Caco-2 (cell line): ENCODE measurements around the gene GRAMD1A. TPM values are rescaled to one million over a fixed set of nuclear protein-coding genes. Genes with fewer than 3 reads are reported as not detected.

Source experiments
- BruUV-seq: library from RNA; stranded (reverse); fragments of 400-500 nt; replicated peaks from 2 replicates; lab custom pipeline; 2021; lab: Mats Ljungman, UMichigan
- CTCF ChIA-PET: fragments of 300-600 bp; sonication (Branson Sonifier 250); formaldehyde crosslinking; loops from one replicate; lab custom pipeline; 2022; ENCODE audit warnings: antibody characterized with exemption; lab: Charles Lee
- POLR2A ChIA-PET: fragments of 300-600 bp; sonication (Branson Sonifier 250); formaldehyde crosslinking; loops from one replicate; lab custom pipeline; 2022; ENCODE audit warnings: antibody characterized with exemption; lab: Charles Lee
- DNase-seq, 2 experiments: peaks; one replicate each; pipeline versions ENCODE4 v3.0.0 to v3.0.0-alpha.2; 2020 to 2022
- H3K27me3 ChIP-seq: replicated peaks from 2 replicates; pipeline ENCODE4 v1.6.0; 2011; ENCODE audit warnings: low read length; ENCODE audit not compliant: control insufficient read depth, insufficient read depth
- H3K36me3 ChIP-seq: 2 replicates; pipeline ENCODE4 v1.5.1; 2011; ENCODE audit warnings: low read length; ENCODE audit not compliant: control insufficient read depth, insufficient read depth
- H3K4me1 ChIP-seq: fragments of 250-450 bp; sonication (Bioruptor Pico); 2 replicates; pipeline ENCODE4 v1.5.1; 2020; ENCODE audit warnings: mild to moderate bottlenecking
- H3K4me3 ChIP-seq: 2 replicates; pipeline ENCODE4 v1.5.1; 2011; ENCODE audit warnings: low read depth, mild to moderate bottlenecking, control low read depth, low read length
- H3K9me3 ChIP-seq: fragments of 250-450 bp; sonication (Bioruptor Pico); 2 replicates; pipeline ENCODE4 v1.5.1; 2020; ENCODE audit warnings: mild to moderate bottlenecking, moderate library complexity
- H3K27ac Mint-ChIP-seq: one replicate; pipeline ENCODE4 v1.8.0; 2022; ENCODE audit warnings: mixed read lengths; ENCODE audit not compliant: unreplicated experiment
- H3K27me3 Mint-ChIP-seq: one replicate; pipeline ENCODE4 v1.8.0; 2022; ENCODE audit warnings: mixed read lengths; ENCODE audit not compliant: insufficient read depth, unreplicated experiment
- H3K36me3 Mint-ChIP-seq: one replicate; pipeline ENCODE4 v1.8.0; 2022; ENCODE audit warnings: mild to moderate bottlenecking, mixed read lengths; ENCODE audit not compliant: insufficient read depth, unreplicated experiment
- H3K4me1 Mint-ChIP-seq: one replicate; pipeline ENCODE4 v1.8.0; 2022; ENCODE audit warnings: low read depth, mixed read lengths; ENCODE audit not compliant: unreplicated experiment
- H3K4me3 Mint-ChIP-seq: one replicate; pipeline ENCODE4 v1.8.0; 2022; ENCODE audit warnings: mild to moderate bottlenecking, moderate library complexity, mixed read lengths; ENCODE audit not compliant: unreplicated experiment
- H3K9me3 Mint-ChIP-seq: one replicate; pipeline ENCODE4 v1.8.0; 2022; ENCODE audit warnings: mixed read lengths; ENCODE audit not compliant: unreplicated experiment
- CTCF ChIP-seq, 2 experiments: fragments of 200-600 bp in 1 of 2; IDR thresholded peaks; 1 replicate in 1 of 2; 2 replicates in 1 of 2; pipeline versions ENCODE4 v1.5.1 to v1.8.0; 2011 to 2022; ENCODE audit warnings: antibody characterized with exemption in 1 of 2, control low read depth in 1 of 2, inconsistent platforms in 1 of 2, low read depth in 1 of 2, low read length in 1 of 2, mild to moderate bottlenecking in 1 of 2, moderate library complexity in 1 of 2; ENCODE audit not compliant: insufficient read depth in 1 of 2, severe bottlenecking in 1 of 2, unreplicated experiment in 1 of 2
- intact Hi-C: fragments of 100-400 bp; cut with micrococcal nuclease; formaldehyde crosslinking; loops from one replicate; pipeline ENCODE4 v1.10.0; 2022; ENCODE audit not compliant: unreplicated experiment
- total RNA-seq: library from RNA; stranded (reverse); gene quantifications from 2 replicates; pipeline ENCODE4 v1.2.3, GENCODE V29; 2022

Gene GRAMD1A
- total RNA-seq, 1 experiment from 2014 or later, result 110 TPM

GRCh38 chr19:35022460-35022859, 22.3 kb downstream of the GRAMD1A start:
- H3K4me1 ChIP-seq, result no peaks in the 10 kb centered on the region
- H3K4me1 Mint-ChIP-seq, result no peaks in the 10 kb centered on the region
- H3K9me3 ChIP-seq, result no peaks in the 10 kb centered on the region
- ChIA-PET CTCF (no interaction called here), POLR2A (interaction anchor here (0.6 kb wide), 1 partner anchor 12 kb away, joined by 3 read pairs; no protein-coding TSS in a partner anchor)
- no peak for TF ChIP-seq CTCF (IDR thresholded peaks at IDR 0.05; ENCODE audit: insufficient read depth in 1 of 2, low read depth in 1 of 2, low read length in 1 of 2, severe bottlenecking in 1 of 2, unreplicated experiment in 1 of 2)
- H3K36me3 ChIP-seq, result peaks cover 6% of the 10 kb centered on the region
- no peaks in the 10 kb centered on the region for H3K9me3 Mint-ChIP-seq
- no TSS peak for BruUV-seq
- no peak for DNase-seq
- no peak overlapping the region for H3K27ac Mint-ChIP-seq
- intact Hi-C loops, result no loop called here
- H3K27me3 Mint-ChIP-seq, result no peaks in the 10 kb centered on the region
- no peak overlapping the region for H3K4me3 ChIP-seq
- H3K4me3 Mint-ChIP-seq, result no peak overlapping the region
- no peaks in the 10 kb centered on the region for H3K27me3 ChIP-seq
- H3K36me3 Mint-ChIP-seq, result peaks cover 92% of the 10 kb centered on the region

GRCh38 chr19:35023428-35023827, 23.3 kb downstream of the GRAMD1A start:
- Mint-ChIP-seq H3K27me3 (no peaks in the 10 kb centered on the region), H3K4me1 (no peaks in the 10 kb centered on the region), H3K27ac (no peak overlapping the region), H3K4me3 (no peak overlapping the region), H3K36me3 (peaks cover 92% of the 10 kb centered on the region), H3K9me3 (no peaks in the 10 kb centered on the region)
- POLR2A ChIA-PET, result no interaction called here
- intact Hi-C loops, result no loop called here
- no peak for TF ChIP-seq CTCF (IDR thresholded peaks at IDR 0.05; ENCODE audit: insufficient read depth in 1 of 2, low read depth in 1 of 2, low read length in 1 of 2, severe bottlenecking in 1 of 2, unreplicated experiment in 1 of 2)
- Histone ChIP-seq H3K36me3 (peaks cover 5% of the 10 kb centered on the region), H3K4me3 (no peak overlapping the region), H3K9me3 (no peaks in the 10 kb centered on the region), H3K27me3 (no peaks in the 10 kb centered on the region), H3K4me1 (no peaks in the 10 kb centered on the region)
- BruUV-seq, result no TSS peak
- DNase-seq, result no peak
- CTCF ChIA-PET, result no interaction called here

GRCh38 chr19:35024095-35024494, 24.0 kb downstream of the GRAMD1A start:
- H3K27ac Mint-ChIP-seq, result no peak overlapping the region
- ChIA-PET CTCF (no interaction called here), POLR2A (interaction anchor here (0.6 kb wide), 1 partner anchor 630 kb away, joined by 6 read pairs; no protein-coding TSS in a partner anchor)

More at GRCh38 chr19:35024095-35024494, 24.0 kb downstream of the GRAMD1A start:
- Histone ChIP-seq H3K9me3 (no peaks in the 10 kb centered on the region), H3K27me3 (no peaks in the 10 kb centered on the region), H3K36me3 (peaks cover 5% of the 10 kb centered on the region), H3K4me1 (no peaks in the 10 kb centered on the region), H3K4me3 (no peak overlapping the region)
- no TSS peak for BruUV-seq
- Mint-ChIP-seq H3K36me3 (peaks cover 86% of the 10 kb centered on the region), H3K9me3 (no peaks in the 10 kb centered on the region), H3K4me3 (no peak overlapping the region), H3K27me3 (no peaks in the 10 kb centered on the region), H3K4me1 (no peaks in the 10 kb centered on the region)
- intact Hi-C loops, result no loop called here
- no peak for DNase-seq
- TF ChIP-seq CTCF (IDR thresholded peaks at IDR 0.05; ENCODE audit: insufficient read depth in 1 of 2, low read depth in 1 of 2, low read length in 1 of 2, severe bottlenecking in 1 of 2, unreplicated experiment in 1 of 2), result no peak
